Uterus (tissue), 4 donors: Measurements from ENCODE around the gene NFE2L3. TPM values are rescaled to one million over a fixed set of nuclear protein-coding genes. Genes with fewer than 3 reads are reported as not detected.
"Not testable (repeated sequence)": the region's sequence is repeated elsewhere in the genome, so short reads cannot be mapped to it uniquely, and the experiment has no call there.

Experiments used
- DNase-seq, 2 donors: peaks; one replicate each; pipeline ENCODE4 v3.0.0-alpha.2; 2019 to 2020
- H3K27ac ChIP-seq, 2 donors: fragments of 200-600 bp; sonication (generic); 1 replicate in 1 of 2; 2 replicates in 1 of 2; pipeline ENCODE4 v1.5.1; 2016 to 2018
- H3K27me3 ChIP-seq, 2 donors: fragments of 200-600 bp; sonication (generic); one replicate each; pipeline ENCODE4 v1.5.1; 2018 to 2019; ENCODE audit warnings: control low read depth in 1 of 2
- H3K36me3 ChIP-seq, 2 donors: fragments of 200-600 bp; sonication (generic); one replicate each; pipeline ENCODE4 v1.5.1; 2019; ENCODE audit warnings: control low read depth in 1 of 2
- H3K4me1 ChIP-seq, 2 donors: fragments of 200-600 bp; sonication (generic); one replicate each; pipeline ENCODE4 v1.5.1; 2018 to 2019; ENCODE audit warnings: control low read depth in 1 of 2
- H3K4me3 ChIP-seq, 2 donors: fragments of 200-600 bp; sonication (generic); 1 replicate in 1 of 2; 2 replicates in 1 of 2; pipeline ENCODE4 v1.5.1; 2018 to 2019; ENCODE audit warnings: mild to moderate bottlenecking in 1 of 2
- H3K9me3 ChIP-seq, 2 donors: fragments of 200-600 bp; sonication (generic); one replicate each; pipeline ENCODE4 v1.5.1; 2019; ENCODE audit warnings: control low read depth in 1 of 2
- POLR2A ChIP-seq, 2 donors: fragments of 450-650 bp; IDR thresholded peaks; one replicate each; pipeline ENCODE4 v1.6.1; 2016; ENCODE audit warnings: antibody characterized with exemption in 2 of 2, mild to moderate bottlenecking in 1 of 2, moderate library complexity in 1 of 2
- intact Hi-C: fragments of 100-400 bp; cut with DNase I; formaldehyde crosslinking; loops from one replicate; pipeline ENCODE4 v1.15.1; 2023; ENCODE audit warnings: low total_unique reads
- total RNA-seq, 4 donors: library from RNA; depleted of rRNA in 3 of 4; stranded (reverse); fragments of >200 nt in 3 of 4; gene quantifications; one replicate each; pipeline versions ENCODE4 v1.1.0 to v1.2.4, GENCODE V29; 2014 to 2023
- TF ChIP-seq, protein P1 (sequence below), 4 experiments: fragments of 200-600 bp in 2 of 4; fragments of 450-650 bp in 2 of 4; sonication (generic) in 2 of 4; IDR thresholded peaks; one replicate each; pipeline ENCODE4 v1.5.1; 2016 to 2019; ENCODE audit warnings: antibody characterized with exemption in 4 of 4, mild to moderate bottlenecking in 2 of 4, moderate library complexity in 1 of 4
- donor health status: DM: yes; HTN: yes; CAD: no.

Gene NFE2L3
- total RNA-seq, 4 donors from 2014 or later: 3.6 to 6.2 (median 4.1) TPM; not detected in 1

DNA sequence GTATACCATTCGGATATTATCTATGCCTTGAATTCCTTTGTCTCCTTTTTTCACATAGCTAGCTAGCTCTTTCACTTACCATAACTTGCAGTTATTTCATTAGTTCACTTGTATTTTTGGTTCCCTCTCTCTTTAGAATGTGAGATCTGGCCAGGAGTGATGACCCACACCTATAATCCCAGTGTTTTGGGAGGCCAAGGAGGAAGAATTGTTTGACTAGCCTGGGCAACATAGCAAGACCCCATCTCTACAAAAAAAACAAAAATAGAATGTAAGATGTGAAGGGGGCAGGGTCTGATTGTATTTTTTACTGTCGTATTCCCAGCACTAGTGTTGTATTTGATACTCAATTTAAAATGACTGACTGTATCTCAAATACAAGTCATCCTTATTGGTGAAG is 19.6 kb downstream of the NFE2L3 start:
- intact Hi-C loops: no loop called here
- H3K27me3 ChIP-seq: no peaks in the 10 kb centered on the region

DNA sequence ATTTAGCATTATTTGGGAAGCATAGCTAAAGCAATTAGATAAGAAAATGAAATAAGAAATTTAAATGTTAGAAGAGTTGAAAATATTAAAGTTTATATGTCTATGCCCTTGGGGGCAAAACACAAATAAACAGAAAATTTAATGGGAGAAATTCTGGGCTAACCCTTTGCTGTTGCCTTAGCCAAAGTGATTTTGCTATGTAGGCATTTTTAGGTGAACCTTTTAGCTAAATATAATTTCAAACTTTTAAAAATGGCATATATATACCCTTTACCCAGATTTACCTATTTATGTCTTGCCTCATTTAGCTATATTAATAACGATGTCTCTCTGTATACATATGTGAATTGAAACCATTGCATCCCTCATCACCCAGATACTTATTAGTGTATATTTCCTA is 20.1 kb downstream of the NFE2L3 start:
- intact Hi-C loops: no loop called here
- DNase-seq: no peak
- no peaks in the 10 kb centered on the region for H3K36me3 ChIP-seq

More for the DNA sequence above, 19.6 kb downstream of the NFE2L3 start:
- no peaks in the 10 kb centered on the region for H3K9me3 ChIP-seq
- H3K4me3 ChIP-seq: no peak overlapping the region
- no peaks in the 10 kb centered on the region for H3K36me3 ChIP-seq
- TF ChIP-seq, protein P1, sequence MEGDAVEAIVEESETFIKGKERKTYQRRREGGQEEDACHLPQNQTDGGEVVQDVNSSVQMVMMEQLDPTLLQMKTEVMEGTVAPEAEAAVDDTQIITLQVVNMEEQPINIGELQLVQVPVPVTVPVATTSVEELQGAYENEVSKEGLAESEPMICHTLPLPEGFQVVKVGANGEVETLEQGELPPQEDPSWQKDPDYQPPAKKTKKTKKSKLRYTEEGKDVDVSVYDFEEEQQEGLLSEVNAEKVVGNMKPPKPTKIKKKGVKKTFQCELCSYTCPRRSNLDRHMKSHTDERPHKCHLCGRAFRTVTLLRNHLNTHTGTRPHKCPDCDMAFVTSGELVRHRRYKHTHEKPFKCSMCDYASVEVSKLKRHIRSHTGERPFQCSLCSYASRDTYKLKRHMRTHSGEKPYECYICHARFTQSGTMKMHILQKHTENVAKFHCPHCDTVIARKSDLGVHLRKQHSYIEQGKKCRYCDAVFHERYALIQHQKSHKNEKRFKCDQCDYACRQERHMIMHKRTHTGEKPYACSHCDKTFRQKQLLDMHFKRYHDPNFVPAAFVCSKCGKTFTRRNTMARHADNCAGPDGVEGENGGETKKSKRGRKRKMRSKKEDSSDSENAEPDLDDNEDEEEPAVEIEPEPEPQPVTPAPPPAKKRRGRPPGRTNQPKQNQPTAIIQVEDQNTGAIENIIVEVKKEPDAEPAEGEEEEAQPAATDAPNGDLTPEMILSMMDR (IDR thresholded peaks at IDR 0.05): no peak
- no peak for TF ChIP-seq POLR2A (IDR thresholded peaks at IDR 0.05)
- no peaks in the 10 kb centered on the region for H3K4me1 ChIP-seq
- no peak for DNase-seq
- no peak overlapping the region for H3K27ac ChIP-seq

DNA sequence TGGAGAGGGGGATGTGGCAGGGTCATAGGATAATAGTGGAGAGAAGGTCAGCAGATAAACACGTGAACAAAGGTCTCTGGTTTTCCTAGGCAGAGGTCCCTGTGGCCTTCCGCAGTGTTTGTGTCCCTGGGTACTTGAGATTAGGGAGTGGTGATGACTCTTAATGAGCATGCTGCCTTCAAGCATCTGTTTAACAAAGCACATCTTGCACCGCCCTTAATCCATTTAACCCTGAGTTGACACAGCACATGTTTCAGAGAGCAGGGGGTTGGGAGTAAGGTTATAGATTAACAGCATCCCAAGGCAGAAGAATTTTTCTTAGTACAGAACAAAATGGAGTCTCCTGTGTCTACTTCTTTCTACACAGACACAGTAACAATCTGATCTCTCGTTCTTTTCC is 23.9 kb downstream of the NFE2L3 start:
- DNase-seq, H3K9me3 ChIP-seq, H3K4me1 ChIP-seq, H3K27ac ChIP-seq, H3K36me3 ChIP-seq, H3K4me3 ChIP-seq, intact Hi-C loops, H3K27me3 ChIP-seq: not testable (repeated sequence)

More for the DNA sequence above, 20.1 kb downstream of the NFE2L3 start:
- H3K4me1 ChIP-seq: no peaks in the 10 kb centered on the region
- H3K27me3 ChIP-seq: no peaks in the 10 kb centered on the region
- H3K27ac ChIP-seq: no peak overlapping the region
- TF ChIP-seq POLR2A (IDR thresholded peaks at IDR 0.05): no peak
- TF ChIP-seq, protein P1 (IDR thresholded peaks at IDR 0.05): no peak
- H3K9me3 ChIP-seq: no peaks in the 10 kb centered on the region
- H3K4me3 ChIP-seq: no peak overlapping the region

DNA sequence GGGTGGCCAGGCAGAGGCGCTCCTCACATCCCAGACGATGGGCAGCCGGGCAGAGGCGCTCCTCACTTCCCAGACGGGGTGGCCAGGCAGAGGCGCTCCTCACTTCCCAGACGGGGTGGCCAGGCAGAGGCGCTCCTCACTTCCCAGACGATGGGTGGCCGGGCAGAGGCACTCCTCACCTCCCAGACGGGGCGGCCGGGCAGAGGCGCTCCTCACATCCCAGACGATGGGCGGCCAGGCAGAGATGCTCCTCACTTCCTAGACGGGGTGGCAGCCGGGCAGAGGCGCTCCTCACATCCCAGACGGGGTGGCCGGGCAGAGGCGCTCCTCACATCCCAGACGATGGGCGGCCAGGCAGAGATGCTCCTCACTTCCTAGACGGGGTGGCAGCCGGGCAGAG is 24.7 kb downstream of the NFE2L3 start:
- intact Hi-C loops, H3K36me3 ChIP-seq, H3K27me3 ChIP-seq, H3K27ac ChIP-seq, DNase-seq, H3K9me3 ChIP-seq, H3K4me1 ChIP-seq, H3K4me3 ChIP-seq: not testable (repeated sequence)

DNA sequence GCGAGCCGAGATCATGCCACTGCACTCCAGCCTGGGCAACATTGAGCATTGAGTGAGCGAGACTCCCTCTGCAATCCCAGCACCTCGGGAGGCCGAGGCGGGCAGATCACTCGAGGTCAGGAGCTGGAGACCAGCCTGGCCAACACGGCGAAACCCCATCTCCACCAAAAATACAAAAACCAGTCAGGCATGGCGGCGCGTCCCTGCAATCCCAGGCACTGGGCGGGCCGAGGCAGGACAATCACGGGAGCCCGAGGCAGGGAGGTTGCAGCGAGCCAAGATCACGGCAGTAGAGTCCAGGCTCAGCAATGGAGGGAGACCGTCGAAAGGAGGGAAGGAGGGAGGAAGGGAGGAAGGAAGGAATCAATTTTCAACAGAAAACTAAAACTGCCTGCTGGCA is 25.3 kb downstream of the NFE2L3 start:
- DNase-seq, H3K4me1 ChIP-seq, H3K9me3 ChIP-seq, intact Hi-C loops, H3K36me3 ChIP-seq, H3K27me3 ChIP-seq, H3K4me3 ChIP-seq, H3K27ac ChIP-seq: not testable (repeated sequence)

DNA sequence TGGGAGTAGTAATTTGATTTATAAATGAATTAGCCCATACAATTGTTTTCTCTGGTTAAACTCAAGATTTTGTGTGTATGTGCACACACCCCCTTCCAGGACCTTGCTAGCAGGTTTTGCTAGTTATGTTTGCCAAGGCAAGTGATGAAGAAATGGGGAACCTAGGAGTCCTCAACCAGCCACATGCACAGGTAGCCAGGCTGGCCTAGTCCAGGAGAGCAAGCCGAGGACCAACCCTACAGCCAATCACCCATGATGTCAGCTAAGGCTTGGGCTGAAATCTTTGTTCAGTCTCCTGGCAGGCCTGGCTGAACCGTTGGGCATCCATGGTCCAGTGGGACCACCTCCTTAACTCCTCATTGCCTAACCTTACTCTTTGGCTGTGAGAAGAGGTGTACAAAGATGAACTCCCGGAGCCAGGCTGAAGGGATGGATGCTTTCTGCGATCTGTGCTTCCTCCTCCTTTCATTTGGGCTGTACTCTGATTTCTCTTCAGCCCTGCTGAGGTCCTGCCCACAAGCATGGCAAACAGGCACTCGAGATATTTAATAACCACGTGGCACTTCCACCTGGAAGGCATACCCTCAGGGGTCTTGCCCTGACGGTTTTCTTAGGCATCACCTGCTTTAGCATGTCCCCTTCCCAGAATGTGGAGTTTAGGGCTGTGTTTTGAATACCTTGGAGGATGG is 26.4 kb downstream of the NFE2L3 start:
- Histone ChIP-seq H3K9me3 (no peaks in the 10 kb centered on the region), H3K27me3 (no peaks in the 10 kb centered on the region), H3K4me3 (no peak overlapping the region), H3K4me1 (no peaks in the 10 kb centered on the region), H3K36me3 (no peaks in the 10 kb centered on the region), H3K27ac (no peak overlapping the region)
- no peak for DNase-seq
- intact Hi-C loops: no loop called here
- TF ChIP-seq, protein P1 (IDR thresholded peaks at IDR 0.05): no peak
- no peak for TF ChIP-seq POLR2A (IDR thresholded peaks at IDR 0.05)

DNA sequence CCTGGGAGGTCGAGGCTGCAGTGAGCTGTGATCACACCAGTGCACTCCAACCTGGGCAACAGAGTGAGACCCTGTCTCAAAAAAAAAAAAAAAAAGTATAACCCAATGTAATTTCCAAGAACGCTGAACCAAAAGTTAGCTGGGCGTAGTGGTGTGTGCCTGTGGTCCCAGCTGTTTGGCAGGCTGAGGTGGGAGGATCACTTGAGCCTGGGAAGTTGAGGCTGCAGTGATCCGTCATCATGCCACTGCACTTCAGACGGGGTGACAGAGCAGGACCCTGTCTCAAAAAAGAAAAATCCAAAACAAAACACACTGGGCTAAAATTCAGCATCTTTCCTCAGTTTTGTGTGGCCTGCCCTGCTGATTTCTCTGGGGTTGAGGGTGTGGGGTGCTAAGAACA is 27.4 kb downstream of the NFE2L3 start:
- no peak for DNase-seq
- intact Hi-C loops: no loop called here
- Histone ChIP-seq H3K27ac (no peak overlapping the region), H3K9me3 (no peaks in the 10 kb centered on the region), H3K4me3 (no peak overlapping the region), H3K27me3 (no peaks in the 10 kb centered on the region), H3K4me1 (no peaks in the 10 kb centered on the region), H3K36me3 (no peaks in the 10 kb centered on the region)
- TF ChIP-seq, protein P1 (IDR thresholded peaks at IDR 0.05): no peak
- no peak for TF ChIP-seq POLR2A (IDR thresholded peaks at IDR 0.05)
